ENCODE data around the gene BEND5. TPM values are rescaled to one million over a fixed set of nuclear protein-coding genes. Genes with fewer than 3 reads are reported as not detected.

Gene BEND5
- total RNA-seq, 1 experiment from 2014 or later: not detected

DNA sequence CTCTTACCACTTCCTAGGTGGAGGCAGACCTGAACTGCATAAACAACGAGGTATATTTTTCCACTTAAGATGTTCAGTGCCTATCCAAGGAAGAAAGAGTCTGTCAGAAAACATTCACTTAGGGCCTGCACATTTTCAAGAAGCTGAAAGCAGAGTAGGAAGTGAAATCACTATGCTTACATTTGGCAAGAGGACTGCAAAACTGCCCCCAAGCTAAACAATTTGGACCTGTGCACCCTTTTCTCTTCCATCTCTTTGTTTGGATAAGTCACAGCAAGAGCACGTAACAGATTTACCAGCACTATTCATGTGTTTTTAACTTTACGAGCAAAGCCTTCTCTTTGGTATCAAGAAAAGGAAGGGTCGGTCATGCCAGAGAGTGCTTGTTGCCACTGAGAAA, 13.2 kb upstream of the BEND5 start:
- no TSS peak for BruUV-seq (replicated peaks)
- CTCF ChIA-PET: no interaction called here
- no peaks in the 10 kb centered on the region for H3K79me2 ChIP-seq (ENCODE audit: low read depth)

DNA sequence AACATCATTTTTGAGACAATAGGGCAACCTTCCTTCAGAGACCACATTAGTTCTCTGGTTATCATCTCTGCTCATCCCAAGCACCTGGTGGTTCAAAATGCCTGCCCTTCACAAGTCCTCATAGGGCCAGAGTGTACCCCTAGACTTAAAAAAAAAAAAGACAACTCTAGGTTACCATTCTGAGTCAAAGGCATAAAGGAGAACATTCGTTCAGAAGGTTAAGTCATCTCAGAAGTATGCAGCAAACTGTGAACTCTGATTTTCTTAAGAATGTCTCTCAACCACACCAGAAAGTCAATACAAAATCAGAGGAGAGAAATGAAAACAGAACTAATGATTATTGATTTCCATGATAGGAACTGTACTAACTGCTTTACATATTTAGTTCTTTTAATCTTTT, 9.2 kb upstream of the BEND5 start:
- intact Hi-C loops (cut with micrococcal nuclease; ENCODE audit: unreplicated experiment): no loop called here
- no peak for DNase-seq
- Histone ChIP-seq H3K79me2 (ENCODE audit: low read depth) (no peaks in the 10 kb centered on the region), H2AFZ (no peak overlapping the region), H3K27me3 (ENCODE audit: insufficient read depth, low read depth) (no peaks in the 10 kb centered on the region), H3K27ac (no peak overlapping the region), H3K9me2 (ENCODE audit: insufficient read depth) (no peaks in the 10 kb centered on the region), H3F3A (ENCODE audit: insufficient read depth, low read depth) (no peaks in the 10 kb centered on the region), H3K4me2 (no peak overlapping the region), H3K9me3 (ENCODE audit: insufficient read depth, low read depth) (no peaks in the 10 kb centered on the region), H3K36me3 (ENCODE audit: low read depth) (no peaks in the 10 kb centered on the region), H3K4me1 (replicated peaks; ENCODE audit: insufficient read depth) (no peaks in the 10 kb centered on the region), H4K20me1 (ENCODE audit: insufficient read depth) (no peaks in the 10 kb centered on the region), H3K4me3 (no peak overlapping the region)
- no TSS peak for BruUV-seq (replicated peaks)
- ChIA-PET POLR2A (ENCODE audit: unreplicated experiment) (no interaction called here), CTCF (no interaction called here)
- TF ChIP-seq, protein P1, sequence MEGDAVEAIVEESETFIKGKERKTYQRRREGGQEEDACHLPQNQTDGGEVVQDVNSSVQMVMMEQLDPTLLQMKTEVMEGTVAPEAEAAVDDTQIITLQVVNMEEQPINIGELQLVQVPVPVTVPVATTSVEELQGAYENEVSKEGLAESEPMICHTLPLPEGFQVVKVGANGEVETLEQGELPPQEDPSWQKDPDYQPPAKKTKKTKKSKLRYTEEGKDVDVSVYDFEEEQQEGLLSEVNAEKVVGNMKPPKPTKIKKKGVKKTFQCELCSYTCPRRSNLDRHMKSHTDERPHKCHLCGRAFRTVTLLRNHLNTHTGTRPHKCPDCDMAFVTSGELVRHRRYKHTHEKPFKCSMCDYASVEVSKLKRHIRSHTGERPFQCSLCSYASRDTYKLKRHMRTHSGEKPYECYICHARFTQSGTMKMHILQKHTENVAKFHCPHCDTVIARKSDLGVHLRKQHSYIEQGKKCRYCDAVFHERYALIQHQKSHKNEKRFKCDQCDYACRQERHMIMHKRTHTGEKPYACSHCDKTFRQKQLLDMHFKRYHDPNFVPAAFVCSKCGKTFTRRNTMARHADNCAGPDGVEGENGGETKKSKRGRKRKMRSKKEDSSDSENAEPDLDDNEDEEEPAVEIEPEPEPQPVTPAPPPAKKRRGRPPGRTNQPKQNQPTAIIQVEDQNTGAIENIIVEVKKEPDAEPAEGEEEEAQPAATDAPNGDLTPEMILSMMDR (conservative IDR thresholded peaks at IDR 0.05): no peak
- TF ChIP-seq EZH2 (IDR thresholded peaks at IDR 0.05; ENCODE audit: low read depth): no peak

More for the DNA sequence above, 13.2 kb upstream of the BEND5 start:
- H3K27ac ChIP-seq: no peak overlapping the region
- H3K9me2 ChIP-seq (ENCODE audit: insufficient read depth): no peaks in the 10 kb centered on the region
- H3K27me3 ChIP-seq (ENCODE audit: insufficient read depth, low read depth): no peaks in the 10 kb centered on the region
- TF ChIP-seq, protein P1 (conservative IDR thresholded peaks at IDR 0.05): no peak
- TF ChIP-seq EZH2 (IDR thresholded peaks at IDR 0.05; ENCODE audit: low read depth): no peak
- no peak overlapping the region for H3K4me3 ChIP-seq
- POLR2A ChIA-PET (ENCODE audit: unreplicated experiment): no interaction called here
- H3K9me3 ChIP-seq (ENCODE audit: insufficient read depth, low read depth): no peaks in the 10 kb centered on the region
- intact Hi-C loops (cut with micrococcal nuclease; ENCODE audit: unreplicated experiment): no loop called here
- no peaks in the 10 kb centered on the region for H4K20me1 ChIP-seq (ENCODE audit: insufficient read depth)
- no peaks in the 10 kb centered on the region for H3F3A ChIP-seq (ENCODE audit: insufficient read depth, low read depth)
- no peak for DNase-seq
- H3K36me3 ChIP-seq (ENCODE audit: low read depth): no peaks in the 10 kb centered on the region
- H3K4me1 ChIP-seq (replicated peaks; ENCODE audit: insufficient read depth): no peaks in the 10 kb centered on the region
- no peak overlapping the region for H2AFZ ChIP-seq
- no peak overlapping the region for H3K4me2 ChIP-seq

DNA sequence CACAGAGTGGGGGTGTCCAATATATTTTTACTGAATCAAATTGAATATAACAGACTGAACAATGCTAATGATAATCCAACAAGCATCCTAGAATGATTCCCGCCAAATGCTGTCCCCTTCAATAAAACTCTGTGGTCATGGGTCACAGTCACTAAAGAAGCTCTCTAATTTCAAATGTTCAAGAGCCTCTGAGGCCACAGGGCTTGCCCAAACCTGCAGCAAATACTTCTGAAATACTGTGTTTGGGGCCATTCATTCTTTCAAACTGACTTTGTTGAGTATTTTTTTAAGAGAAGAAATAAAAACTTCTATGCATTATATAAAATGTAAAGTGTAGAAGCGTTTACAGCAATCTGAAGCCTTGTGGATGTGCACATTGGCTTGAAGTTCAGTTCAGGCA, 7.6 kb upstream of the BEND5 start:
- Histone ChIP-seq H3F3A (ENCODE audit: insufficient read depth, low read depth) (no peaks in the 10 kb centered on the region), H2AFZ (no peak overlapping the region), H3K79me2 (ENCODE audit: low read depth) (no peaks in the 10 kb centered on the region), H3K27me3 (ENCODE audit: insufficient read depth, low read depth) (no peaks in the 10 kb centered on the region), H3K9me2 (ENCODE audit: insufficient read depth) (no peaks in the 10 kb centered on the region), H3K4me3 (no peak overlapping the region), H3K27ac (no peak overlapping the region), H4K20me1 (ENCODE audit: insufficient read depth) (no peaks in the 10 kb centered on the region), H3K9me3 (ENCODE audit: insufficient read depth, low read depth) (no peaks in the 10 kb centered on the region), H3K4me1 (replicated peaks; ENCODE audit: insufficient read depth) (no peaks in the 10 kb centered on the region), H3K4me2 (no peak overlapping the region), H3K36me3 (ENCODE audit: low read depth) (no peaks in the 10 kb centered on the region)
- intact Hi-C loops (cut with micrococcal nuclease; ENCODE audit: unreplicated experiment): no loop called here
- no peak for TF ChIP-seq EZH2 (IDR thresholded peaks at IDR 0.05; ENCODE audit: low read depth)
- TF ChIP-seq, protein P1 (conservative IDR thresholded peaks at IDR 0.05): no peak
- CTCF ChIA-PET: no interaction called here
- no TSS peak for BruUV-seq (replicated peaks)
- no peak for DNase-seq
- POLR2A ChIA-PET (ENCODE audit: unreplicated experiment): interaction anchor here (0.6 kb wide), 1 partner anchor 100 kb away, joined by 3 read pairs; no protein-coding TSS in a partner anchor

All from PC-9 (cell line).